HG03571 (cell line): ENCODE data around the gene MRPL12.
"Not testable (repeated sequence)": the region's sequence is repeated elsewhere in the genome, so short reads cannot be mapped to it uniquely, and the experiment has no call there.

Experiments
- ATAC-seq: cut with Tn5 transposase; IDR thresholded peaks from one replicate; pipeline ENCODE4 v1.9.1; 2021; ENCODE audit not compliant: unreplicated experiment

MRPL12 gene

DNA sequence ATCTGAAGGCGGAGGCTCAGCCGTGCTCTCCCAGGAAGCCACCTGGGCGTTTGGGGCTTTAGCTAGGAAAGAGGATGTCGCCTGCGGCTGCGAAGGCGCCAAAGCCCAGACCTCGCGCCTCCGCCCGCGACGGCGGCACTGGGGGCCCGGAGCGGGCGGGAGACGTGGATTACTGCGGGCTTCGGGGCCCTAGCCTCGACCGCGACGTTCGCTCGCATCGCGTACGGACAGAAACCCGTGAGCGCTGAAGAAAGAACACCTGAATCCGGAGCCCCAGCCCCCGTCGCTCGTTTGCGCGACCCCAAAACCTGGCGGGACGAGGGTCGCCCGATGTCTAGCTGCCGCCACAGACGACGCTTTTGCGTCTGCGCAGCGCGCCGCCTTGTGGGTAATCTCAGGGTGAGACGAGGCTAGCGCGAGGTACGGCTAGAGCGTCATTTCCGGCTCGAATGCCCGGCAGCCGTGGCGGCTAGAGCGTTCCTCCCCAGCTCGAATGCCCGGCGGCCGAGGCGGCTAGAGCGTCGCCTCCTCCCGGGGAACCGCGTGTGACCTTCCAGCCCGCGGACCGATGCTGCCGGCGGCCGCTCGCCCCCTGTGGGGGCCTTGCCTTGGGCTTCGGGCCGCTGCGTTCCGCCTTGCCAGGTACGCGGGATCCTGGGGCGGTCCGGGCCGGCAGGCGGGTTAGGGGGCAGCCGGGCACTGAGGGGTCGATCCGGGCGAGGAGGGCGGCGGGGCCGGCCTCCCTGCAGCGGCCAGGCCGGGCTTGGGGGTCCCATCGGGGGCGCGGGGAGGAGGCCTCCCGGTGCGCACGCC lies at the start of gene MRPL12:
Gene MRPL12 (plus strand): TSS at position 434 of the 813 bp plus-strand sequence. CDS start 135 bp downstream, at position 569.
- ATAC-seq = peak; percentile 70

DNA sequence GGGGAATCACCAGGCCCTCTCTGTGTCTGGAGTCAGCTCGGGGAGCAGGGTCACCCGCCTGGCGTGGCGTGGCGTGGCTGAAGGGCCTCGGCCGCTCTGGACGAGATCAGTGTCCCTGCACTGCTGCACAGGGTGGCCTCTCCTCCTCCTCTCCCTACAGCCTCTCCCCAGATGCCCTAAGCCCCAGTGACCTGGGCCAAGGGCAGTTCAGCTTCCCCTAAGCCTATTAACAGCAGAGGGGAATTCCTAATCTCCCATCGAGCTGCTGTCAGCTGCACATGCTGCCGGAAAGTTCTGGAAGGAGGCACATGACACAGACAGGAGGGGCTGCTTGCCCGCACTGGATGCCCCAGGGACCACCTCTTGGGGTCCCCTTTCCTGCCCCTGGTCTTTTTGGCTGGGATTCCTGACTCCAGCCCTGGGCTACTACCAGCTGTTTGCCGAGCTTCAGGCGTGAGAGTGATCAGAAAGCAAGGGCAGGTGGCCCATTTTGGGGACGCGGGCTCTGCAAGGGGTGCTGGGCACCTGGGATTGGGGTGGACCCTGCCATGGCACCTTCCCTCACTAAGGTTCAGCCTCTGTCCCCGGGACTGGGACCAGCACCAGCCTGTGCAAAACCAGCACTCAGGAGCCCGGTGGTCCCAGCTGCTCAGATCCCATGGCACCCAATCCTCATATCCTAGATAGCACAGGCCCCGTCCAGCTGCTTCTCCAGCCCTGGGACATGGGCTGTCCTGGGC lies 47.6 kb upstream of the MRPL12 start:
- ATAC-seq = no peak

DNA sequence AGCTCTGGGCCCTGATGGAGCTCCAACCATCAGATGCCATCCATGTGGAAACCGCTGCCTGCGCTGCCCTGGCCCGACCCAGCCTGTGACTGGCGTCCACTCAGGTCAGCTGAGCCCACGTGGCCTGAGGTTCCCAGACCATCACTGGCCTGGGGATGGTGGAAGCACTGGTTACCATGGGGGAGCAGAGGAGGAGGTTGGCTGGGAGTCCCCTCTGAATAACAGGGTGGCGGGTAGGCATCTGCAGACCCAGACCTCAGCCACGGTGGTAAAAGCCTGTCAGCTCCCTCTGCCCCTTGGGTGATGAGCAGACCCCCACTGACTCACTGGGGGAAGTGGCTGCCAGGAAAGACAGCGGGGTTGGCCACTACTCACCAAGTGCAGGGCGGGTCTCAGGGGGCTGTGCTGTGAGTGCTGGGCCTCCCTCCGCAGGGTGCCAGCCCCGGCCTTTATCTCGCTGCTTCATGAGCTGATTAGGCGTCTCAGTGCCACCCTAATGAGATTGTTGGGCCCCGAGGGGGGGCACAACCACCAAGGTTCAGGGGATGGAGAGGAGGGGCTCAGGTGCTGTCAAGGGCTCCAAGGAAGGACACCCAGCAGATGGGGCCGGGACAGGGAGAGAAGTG lies 46.9 kb upstream of the MRPL12 start, which contains the start of gene PDE6G:
Gene PDE6G (minus strand): TSS at position 425 of the 626 bp plus-strand sequence. CDS start 3,237 bp downstream, outside the sequence.
- ATAC-seq = no peak

DNA sequence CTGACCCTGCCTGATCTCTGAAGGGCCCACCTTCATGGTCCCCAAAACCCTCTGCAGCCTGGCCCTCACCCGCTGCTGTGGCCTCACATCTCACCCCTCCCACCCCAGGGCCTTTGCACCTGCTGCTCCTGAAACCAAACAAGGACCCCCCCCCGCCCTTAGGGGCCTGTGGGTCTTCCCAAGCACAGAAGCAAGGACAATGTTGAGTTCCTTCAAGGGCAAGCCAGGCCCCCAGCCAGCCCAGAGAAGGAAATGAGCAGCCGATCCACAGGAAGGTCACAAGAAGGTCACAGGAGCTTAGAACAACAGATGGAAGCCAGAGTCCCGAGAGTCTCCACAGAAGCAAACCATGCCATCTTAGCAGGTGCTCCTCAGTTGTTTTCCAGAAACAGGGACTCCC lies 46.3 kb upstream of the MRPL12 start:
- ATAC-seq = no peak

DNA sequence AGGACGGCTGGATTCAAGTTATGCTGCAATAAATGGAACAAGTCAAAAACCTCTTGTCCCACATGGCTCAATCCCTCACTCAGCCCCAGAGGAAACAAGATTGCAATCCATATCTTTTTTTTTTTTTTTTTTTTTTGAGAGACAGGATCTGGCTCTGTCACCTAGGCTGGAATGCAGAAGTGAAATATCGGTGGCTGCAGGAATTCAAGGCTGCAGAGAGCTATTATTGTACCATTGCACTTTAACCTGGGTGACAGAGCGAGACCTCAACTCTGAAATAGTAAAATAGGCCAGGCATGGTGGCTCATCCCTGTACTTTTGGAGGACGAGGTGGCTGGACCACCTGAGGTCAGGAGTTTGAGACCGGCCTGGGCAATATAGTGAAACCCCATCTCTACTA lies 44.1 kb upstream of the MRPL12 start:
- no peak for ATAC-seq

DNA sequence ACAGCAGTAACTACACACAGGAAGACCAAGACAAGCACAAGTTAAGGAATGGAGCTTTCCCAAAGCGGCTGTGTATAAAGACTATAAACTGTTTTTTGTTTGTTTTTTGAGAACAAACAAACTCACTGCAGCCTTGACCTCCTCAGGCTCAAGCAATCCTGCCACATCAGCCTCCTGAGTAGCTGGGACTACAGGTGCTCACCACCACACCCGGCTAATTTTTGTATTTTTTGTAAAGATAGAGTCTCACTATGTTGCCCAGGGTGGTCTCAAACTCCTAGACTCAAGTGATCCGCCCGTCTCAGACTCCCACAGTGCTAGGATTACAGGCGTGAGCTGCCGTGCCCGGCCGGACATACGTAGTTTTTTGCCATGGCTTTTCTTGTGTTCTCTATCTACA lies 42.7 kb upstream of the MRPL12 start:
- ATAC-seq = no peak

DNA sequence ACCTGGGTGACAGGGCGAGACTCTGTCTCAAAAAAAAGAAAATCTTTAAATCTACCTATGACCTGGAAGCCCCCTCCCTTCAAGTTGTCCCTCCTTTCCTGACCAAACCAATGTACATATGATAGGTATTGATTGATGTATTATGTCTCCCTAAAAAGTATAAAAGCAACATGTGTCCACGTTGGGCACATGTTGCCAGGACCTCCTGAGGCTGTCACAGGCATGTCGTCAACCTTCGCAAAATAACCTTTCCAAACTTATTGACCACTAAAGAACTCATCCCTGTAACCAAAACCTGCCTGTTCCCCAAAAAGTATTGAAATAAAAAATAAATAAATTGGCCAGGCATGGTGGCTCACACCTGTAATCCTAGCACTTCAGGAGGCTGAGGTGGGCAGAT lies 41.2 kb upstream of the MRPL12 start:
- ATAC-seq = no peak

DNA sequence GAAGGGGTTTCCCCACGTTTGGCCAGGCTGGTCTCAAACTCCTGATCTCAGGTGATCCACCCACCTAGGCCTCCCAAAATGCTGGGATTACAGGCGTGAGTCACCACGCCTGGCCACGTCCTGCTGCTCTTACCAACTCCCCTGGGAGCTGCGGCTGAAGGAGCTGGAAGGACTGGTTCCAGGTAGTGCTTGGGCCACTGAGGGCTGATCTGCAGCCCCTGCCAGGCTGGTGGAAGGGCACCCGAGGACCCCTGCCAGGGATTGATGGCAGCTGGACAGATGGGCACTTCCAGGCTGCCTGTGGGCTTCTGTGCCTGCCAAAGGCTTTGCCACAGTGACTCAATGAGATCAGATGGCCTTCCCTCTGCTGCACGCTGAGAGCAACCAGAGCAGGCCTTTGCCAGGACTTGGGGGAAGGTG lies 39.1 kb upstream of the MRPL12 start:
- no peak for ATAC-seq

DNA sequence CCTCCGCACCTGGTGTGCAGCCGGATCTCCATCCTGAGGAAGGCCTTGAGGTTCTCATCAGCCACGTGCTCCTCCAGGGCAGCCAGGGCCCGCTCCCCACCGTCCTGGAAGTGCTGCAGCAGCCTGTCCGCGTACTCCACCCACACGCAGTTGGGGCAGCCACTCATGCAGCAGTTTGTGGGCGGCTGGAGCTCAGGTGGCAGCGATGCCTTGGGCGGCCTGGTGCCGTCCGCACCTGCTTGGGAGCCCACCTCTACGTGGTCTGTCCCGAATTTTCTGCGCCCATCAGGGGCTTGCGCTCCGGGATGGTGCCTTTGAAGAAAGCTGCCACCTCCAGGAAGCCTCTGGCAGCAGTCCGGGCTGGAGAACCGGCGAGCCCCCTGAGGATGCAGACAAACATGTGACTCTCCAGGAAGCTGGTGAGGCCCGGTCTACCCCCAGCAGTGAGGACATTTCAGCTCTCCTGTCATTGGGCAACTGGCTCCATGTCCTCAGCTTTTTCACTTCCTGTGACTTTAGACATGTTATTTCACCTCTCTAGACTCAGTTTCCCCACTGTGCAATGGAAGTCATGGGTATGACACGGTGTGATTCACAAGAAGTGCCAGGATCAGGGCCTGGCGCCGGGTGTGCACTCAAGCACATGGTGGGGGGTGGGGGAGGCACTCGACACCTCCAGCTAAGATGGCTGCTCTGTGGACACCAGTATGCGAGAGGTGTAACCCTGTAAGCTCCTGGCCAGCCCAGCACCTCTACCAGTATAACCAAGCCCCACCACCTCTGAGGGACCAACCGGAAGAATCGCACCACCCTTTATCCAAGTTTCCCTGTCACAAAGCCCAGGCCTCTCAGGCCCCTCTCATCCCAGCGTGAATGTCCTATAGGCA lies 37.7 kb upstream of the MRPL12 start:
- ATAC-seq = no peak

DNA sequence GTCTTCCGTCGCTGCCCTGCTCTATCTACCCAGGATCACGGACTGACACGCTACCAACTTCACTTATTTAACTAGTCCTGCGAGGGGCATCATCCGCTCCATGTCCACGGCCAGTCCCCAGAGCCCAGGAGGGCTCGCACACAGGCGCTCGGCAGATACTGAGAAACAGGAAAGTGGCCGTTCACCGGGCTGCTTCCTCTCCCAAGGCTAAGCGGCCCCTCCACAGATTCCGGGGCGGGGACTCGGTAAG lies 37.1 kb upstream of the MRPL12 start:
- peak; percentile 3 for ATAC-seq

DNA sequence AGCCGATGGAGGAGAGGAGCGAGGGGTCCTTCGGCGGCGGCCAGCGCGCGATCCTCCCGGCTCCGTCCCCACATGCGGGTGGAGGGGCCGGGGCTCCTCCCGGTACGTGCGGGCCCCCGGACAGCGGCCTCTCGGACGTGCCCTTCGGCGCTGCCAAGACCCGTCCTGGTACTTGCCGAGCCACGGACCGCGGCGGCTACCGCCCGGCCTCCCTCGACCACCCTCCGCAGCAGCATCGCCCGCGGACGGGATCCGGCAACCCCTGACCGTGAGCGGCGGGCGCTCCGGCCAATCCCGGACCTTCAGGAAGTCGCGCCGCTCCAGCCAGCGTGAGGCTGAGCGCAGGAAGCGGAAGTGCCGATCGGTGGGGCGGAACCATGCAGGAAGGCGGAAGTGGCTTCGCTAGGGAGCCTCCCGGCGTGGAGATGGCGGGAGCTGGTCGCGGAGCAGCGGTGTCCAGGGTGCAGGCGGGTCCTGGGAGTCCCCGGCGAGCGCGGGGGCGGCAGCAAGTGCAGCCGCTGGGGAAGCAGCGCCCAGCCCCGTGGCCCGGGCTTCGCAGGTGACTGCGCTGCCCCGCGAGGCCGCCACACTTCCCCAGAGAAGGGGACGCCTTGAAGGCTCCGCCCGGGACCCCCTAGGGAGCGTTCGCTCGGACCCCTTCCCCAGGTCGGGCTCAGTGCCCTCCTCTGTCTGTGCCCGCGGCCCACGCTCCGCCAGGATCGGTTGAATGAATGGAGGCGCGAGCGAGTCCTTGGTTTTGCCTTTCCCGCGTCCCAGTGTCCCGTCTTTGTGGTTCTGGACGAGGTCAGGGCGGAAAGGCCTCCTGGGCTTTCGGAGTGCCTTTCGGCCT lies 36.6 kb upstream of the MRPL12 start, which contains the start of the genes CCDC137 and OXLD1:
Gene CCDC137 (plus strand): TSS at position 396 of the 850 bp plus-strand sequence. CDS start 30 bp downstream, at position 426.
Gene OXLD1 (minus strand): TSS at position 264 of the 850 bp plus-strand sequence. CDS start 28 bp downstream, at position 236.
- ATAC-seq = peak; percentile 82

DNA sequence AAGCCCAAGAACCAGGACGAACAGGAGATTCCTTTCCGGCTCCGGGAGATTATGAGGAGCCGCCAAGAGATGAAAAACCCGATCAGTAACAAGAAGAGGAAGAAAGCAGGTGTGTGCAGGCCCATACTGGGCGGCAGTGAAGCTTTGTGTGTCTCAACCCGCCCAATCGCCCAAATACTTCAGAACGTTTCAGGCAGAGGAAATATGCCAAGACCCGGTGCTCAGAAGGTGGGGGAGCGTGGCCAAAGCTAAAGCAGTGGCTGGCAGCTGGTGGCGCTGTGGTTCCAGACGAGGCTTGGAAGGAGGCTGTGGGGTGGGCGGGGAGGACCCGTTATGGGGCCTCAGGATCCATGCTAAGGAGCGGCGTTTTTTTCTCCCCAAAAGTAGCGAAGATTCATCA lies 35.4 kb upstream of the MRPL12 start:
- ATAC-seq = no peak

DNA sequence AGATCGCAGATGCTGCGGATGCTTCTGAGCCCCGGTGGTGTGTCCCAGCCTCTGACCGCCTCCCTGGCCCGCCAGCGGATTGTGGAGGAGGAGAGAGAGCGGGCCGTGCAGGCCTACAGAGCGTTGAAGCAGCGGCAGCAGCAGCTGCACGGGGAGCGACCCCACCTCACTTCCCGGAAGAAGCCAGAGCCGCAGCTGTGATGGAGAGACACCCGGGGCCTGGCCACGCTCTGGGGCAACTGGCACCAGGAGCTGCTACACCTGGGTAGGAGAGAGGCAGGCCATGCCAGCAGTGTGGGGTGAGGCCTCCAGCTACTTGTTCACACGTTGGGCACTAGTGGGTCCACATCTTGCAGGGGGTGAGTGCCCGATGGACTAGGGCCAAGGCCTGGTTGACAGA lies 30.7 kb upstream of the MRPL12 start:
- ATAC-seq = no peak

DNA sequence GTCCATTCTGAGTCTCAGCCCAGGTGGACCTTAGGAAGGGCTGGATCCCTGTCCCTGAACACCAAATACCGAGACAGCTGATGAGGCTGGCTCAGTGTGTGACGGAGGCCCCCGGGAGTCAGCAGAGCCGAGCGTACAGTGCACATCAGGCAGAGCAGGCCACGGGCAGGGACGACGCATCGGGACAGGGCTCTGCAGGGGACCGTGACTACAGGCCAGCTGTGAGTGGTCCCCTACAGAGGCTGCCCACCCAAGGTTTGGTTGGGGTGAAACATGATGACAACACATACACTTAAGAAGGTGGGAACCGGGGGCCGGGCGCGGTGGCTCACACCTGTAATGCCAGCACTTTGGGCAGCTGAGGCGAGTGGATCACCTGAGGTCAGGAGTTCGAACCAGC lies 30.2 kb upstream of the MRPL12 start:
- no peak for ATAC-seq

DNA sequence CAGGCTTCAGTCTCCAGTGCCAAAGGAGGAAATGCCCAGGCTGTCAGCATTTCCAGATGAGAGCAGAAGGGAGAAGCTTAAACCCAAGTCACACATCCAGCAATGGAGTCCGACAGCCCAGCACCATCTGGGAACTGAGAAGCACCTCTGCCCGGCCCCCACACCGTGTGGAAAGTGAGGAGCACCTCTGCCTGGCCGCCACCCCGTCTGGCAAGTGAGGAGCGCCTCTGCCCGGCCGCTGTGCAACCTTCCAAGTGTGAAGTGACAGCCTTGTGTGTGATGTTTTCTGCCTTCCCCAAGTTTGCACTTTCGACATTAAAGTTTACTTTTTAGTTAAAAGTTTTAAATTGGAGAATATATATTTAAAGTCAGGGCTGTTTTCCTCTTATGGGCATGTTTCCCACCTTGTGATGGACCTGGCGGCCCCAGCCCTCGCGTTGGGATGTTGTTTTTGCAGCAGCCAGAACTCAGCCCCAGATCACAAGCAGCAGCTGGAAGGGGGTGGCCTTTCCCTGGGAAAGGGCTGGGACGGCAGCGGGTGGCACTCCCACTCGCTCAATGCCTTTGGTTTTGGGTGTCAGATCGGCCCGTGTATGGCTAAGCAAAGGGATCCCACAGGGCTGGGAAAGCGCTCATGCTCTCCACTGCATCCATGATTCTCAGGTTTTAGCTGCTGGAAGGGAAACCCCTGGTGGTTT lies 29.5 kb upstream of the MRPL12 start:
- no peak for ATAC-seq

DNA sequence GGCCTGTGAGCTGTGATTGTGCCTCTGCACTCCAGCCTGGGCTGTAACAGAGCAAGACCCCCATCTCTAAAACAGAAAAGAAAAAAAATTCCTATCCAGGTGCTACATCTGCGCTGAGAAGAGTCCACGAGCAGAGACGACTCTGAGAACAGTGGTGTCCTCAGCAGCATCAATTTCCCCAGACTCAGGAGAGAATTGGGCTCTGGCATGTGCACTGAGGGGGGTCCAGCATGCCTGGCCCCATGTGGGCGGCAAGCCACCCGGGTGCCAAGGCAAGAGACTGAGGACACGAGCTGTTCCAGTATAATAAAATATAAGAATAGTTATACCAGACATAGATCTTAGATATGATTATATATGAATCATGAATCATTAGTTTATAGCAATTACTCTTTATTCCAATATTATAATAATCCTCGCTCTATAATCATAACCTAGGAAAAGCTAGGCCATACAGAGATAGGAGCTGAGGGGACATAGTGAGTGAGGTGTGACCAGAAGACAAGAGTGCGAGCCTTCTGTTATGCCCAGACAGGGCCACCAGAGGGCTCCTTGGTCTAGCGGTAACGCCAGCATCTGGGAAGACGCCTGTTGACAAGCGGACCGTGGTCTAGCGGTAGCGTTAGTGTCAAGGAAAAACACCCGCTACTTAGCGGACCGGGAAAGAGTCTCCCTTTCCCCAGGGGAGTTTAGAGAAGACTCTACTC lies 27.5 kb upstream of the MRPL12 start:
- not testable (repeated sequence) for ATAC-seq

DNA sequence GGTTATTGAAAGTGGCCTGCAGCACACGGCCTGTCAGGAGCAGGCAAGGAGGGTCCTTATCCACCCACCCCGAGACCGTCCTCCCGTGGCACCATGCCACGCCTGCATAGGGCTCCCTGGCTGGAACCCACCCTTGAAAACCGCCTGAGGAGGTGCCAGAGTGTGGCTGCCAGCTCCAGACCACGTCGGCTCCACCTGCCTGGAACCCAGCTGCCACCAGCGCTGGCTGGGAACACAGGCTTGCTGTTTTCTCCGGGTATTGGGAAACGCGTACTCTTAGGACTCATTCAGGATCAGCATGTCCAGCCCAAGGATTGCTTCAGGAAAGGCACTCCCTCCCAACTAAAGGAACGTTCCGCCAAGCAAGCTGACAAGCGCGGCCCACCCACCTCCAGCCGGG lies 26.3 kb upstream of the MRPL12 start:
- no peak for ATAC-seq

DNA sequence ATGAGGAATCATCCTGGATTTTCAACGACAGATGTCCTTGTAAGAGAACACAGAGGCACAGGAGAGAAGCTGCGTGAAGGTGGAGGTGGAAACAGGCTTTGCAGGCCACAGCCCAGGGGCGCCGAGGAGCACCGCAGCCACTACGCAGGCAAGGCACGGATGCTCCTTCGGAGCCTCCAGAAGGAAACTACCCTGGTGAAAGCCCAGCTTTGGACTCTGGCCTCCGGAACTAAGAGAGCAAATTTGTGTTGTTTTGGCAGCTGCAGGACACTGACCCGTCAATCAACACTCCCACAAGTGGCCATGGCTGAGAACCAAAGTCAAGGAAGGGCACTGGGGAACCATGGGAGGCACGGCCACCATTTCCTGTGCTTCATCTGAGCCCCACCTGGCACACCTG lies 23.0 kb upstream of the MRPL12 start:
- no peak for ATAC-seq

DNA sequence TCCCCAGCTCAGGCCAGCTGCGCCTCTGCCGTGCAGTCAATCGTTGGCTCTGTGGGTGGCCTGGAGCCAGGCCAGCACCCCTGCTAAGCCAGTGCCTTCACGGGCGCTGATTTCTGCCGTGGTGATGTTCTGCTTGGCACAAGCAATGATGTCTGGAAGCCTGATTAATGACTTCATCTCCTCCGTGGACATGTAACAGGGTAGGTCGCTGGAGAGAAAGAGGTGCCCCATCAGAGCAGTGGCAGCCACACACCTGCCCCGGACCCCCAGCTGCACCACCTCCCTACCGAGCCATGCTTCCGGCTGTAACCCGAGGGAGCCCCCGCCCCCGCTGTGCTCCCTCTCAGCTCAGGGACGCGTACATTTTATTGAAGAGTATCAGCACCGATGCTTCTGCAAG lies 21.5 kb upstream of the MRPL12 start:
- no peak for ATAC-seq
